CD4-positive, alpha-beta T cell treated with Interleukin-4 for 1 hour (primary cell): ENCODE results near the gene WDR86.

ENCODE experiments used
- DNase-seq, 2 donors: peaks; one replicate each; pipeline ENCODE4 v3.0.0-alpha.2; 2020 to 2022

The WDR86 gene

GRCh38 chr7:151389096-151389767 is 20.6 kb downstream of the WDR86 start:
- DNase-seq, result no peak

GRCh38 chr7:151388430-151388829 is 21.4 kb downstream of the WDR86 start:
- DNase-seq, result no peak

- DNase-seq, result no peak
These were observed 21.9 kb downstream of the WDR86 start for GRCh38 chr7:151388007-151388297.

- DNase-seq, result no peak
These were observed 22.5 kb downstream of the WDR86 start for GRCh38 chr7:151387161-151388006.

GRCh38 chr7:151386301-151387160 is 23.3 kb downstream of the WDR86 start:
- no peak for DNase-seq

GRCh38 chr7:151385626-151386300 is 24.1 kb downstream of the WDR86 start:
- DNase-seq, result no peak

GRCh38 chr7:151384776-151385625 is 24.8 kb downstream of the WDR86 start:
- no peak for DNase-seq

GRCh38 chr7:151384352-151384697 is 25.5 kb downstream of the WDR86 start:
- DNase-seq, result no peak

- DNase-seq, result no peak
These were observed 26.0 kb downstream of the WDR86 start for GRCh38 chr7:151383638-151384351.

GRCh38 chr7:151382079-151382885 is 27.6 kb downstream of the WDR86 start:
- peak; percentile 60 to 70 for DNase-seq

- DNase-seq, result peak; percentile 69 to 79
These were observed 28.3 kb downstream of the WDR86 start for GRCh38 chr7:151381348-151382078.

GRCh38 chr7:151381098-151381347 is 28.8 kb downstream of the WDR86 start:
- DNase-seq, result peak in 1 of 2 donors; percentile 24

- no peak for DNase-seq
These were observed 29.4 kb downstream of the WDR86 start for GRCh38 chr7:151380199-151381097.

- no peak for DNase-seq
These were observed 30.2 kb downstream of the WDR86 start for GRCh38 chr7:151379534-151380198.

GRCh38 chr7:151379193-151379520 is 30.7 kb downstream of the WDR86 start:
- no peak for DNase-seq

- no peak for DNase-seq
These were observed 31.2 kb downstream of the WDR86 start for GRCh38 chr7:151378496-151379192.

- no peak for DNase-seq
These were observed 31.8 kb downstream of the WDR86 start for GRCh38 chr7:151378011-151378410.

- no peak for DNase-seq
These were observed 32.4 kb downstream of the WDR86 start for GRCh38 chr7:151377406-151377805.
